Tibial nerve (tissue), 4 donors: ENCODE data around the gene BTBD9. TPM values are rescaled to one million over a fixed set of nuclear protein-coding genes. Genes with fewer than 3 reads are reported as not detected.
A peak's percentile ranks its signal among the peaks of the same experiment; 100 is the strongest.
"Not testable (repeated sequence)": the region's sequence is repeated elsewhere in the genome, so short reads cannot be mapped to it uniquely, and the experiment has no call there.

Experiments used
- DNase-seq, 2 donors: peaks; one replicate each; pipeline ENCODE4 v3.0.0-alpha.2; 2019; ENCODE audit warnings: low spot score in 2 of 2
- H3K27ac ChIP-seq, 4 donors: fragments of 200-600 bp; sonication (generic) in 3 of 4; one replicate each; pipeline ENCODE4 v1.5.1; 2017 to 2019; ENCODE audit warnings: mild to moderate bottlenecking in 1 of 4
- H3K27me3 ChIP-seq, 2 donors: fragments of 200-600 bp; sonication (generic) in 1 of 2; one replicate each; pipeline versions ENCODE4 v1.5.1 to v1.6.0; 2017 to 2019
- H3K36me3 ChIP-seq, 3 donors: fragments of 200-600 bp; sonication (generic); one replicate each; pipeline ENCODE4 v1.5.1; 2018 to 2019
- H3K4me1 ChIP-seq, 4 donors: fragments of 200-600 bp; sonication (generic) in 3 of 4; one replicate each; pipeline ENCODE4 v1.5.1; 2017 to 2019
- H3K4me3 ChIP-seq, 4 donors: fragments of 200-600 bp; sonication (generic) in 3 of 4; one replicate each; pipeline ENCODE4 v1.5.1; 2017 to 2019; ENCODE audit warnings: mild to moderate bottlenecking in 1 of 4, moderate library complexity in 1 of 4
- H3K9me3 ChIP-seq, 4 donors: fragments of 200-600 bp; sonication (generic) in 3 of 4; one replicate each; pipeline ENCODE4 v1.5.1; 2017 to 2019
- CTCF ChIP-seq, 5 experiments: fragments of 200-600 bp in 3 of 5; fragments of 450-650 bp in 2 of 5; sonication (generic) in 3 of 5; IDR thresholded peaks; one replicate each; pipeline ENCODE4 v1.5.1; 2016 to 2019; ENCODE audit warnings: antibody characterized with exemption in 5 of 5, mild to moderate bottlenecking in 3 of 5, moderate library complexity in 2 of 5
- EP300 ChIP-seq, 2 donors: sonication (generic); formaldehyde crosslinking; IDR thresholded peaks; one replicate each; pipeline ENCODE4 v1.6.1; 2017; ENCODE audit warnings: antibody characterized with exemption in 2 of 2, mild to moderate bottlenecking in 1 of 2
- POLR2A ChIP-seq, 2 donors: fragments of 450-650 bp; IDR thresholded peaks; one replicate each; pipeline ENCODE4 v1.6.1; 2017; ENCODE audit warnings: antibody characterized with exemption in 2 of 2, mild to moderate bottlenecking in 2 of 2, moderate library complexity in 2 of 2
- WGBS, 2 donors: methylation state at CpG; one replicate each; pipeline ENCODE4 v1.1.5; 2018; 5-methylcytosine and 5-hydroxymethylcytosine counted together
- total RNA-seq, 4 donors: library from RNA; depleted of rRNA; stranded (reverse); fragments of >200 nt; gene quantifications; one replicate each; pipeline ENCODE4 v1.1.0, GENCODE V29; 2016

The BTBD9 gene
- total RNA-seq, 4 donors from 2014 or later: 7.5 to 23.9 (median 10.7) TPM

GRCh38 chr6:38631186-38631783, 8.4 kb downstream of the BTBD9 start:
- Histone ChIP-seq H3K27ac (no peak overlapping the region), H3K9me3 (no peaks in the 10 kb centered on the region), H3K4me3 (no peak overlapping the region), H3K4me1 (peaks cover 0 to 10% (median 0%) of the 10 kb centered on the region in 4 donors), H3K36me3 (no peaks in the 10 kb centered on the region), H3K27me3 (no peaks in the 10 kb centered on the region)
- TF ChIP-seq POLR2A (IDR thresholded peaks at IDR 0.05) (no peak), CTCF (IDR thresholded peaks at IDR 0.05) (no peak), EP300 (IDR thresholded peaks at IDR 0.05) (no peak)
- 81 to 92% methylated on average over 3 of the region's 3 CpGs for WGBS, 2 donors
- no peak for DNase-seq

GRCh38 chr6:38625217-38625616, 14.5 kb downstream of the BTBD9 start:
- Histone ChIP-seq H3K9me3 (no peaks in the 10 kb centered on the region), H3K27me3 (no peaks in the 10 kb centered on the region), H3K4me1 (no peaks in the 10 kb centered on the region), H3K36me3 (no peaks in the 10 kb centered on the region), H3K27ac (no peak overlapping the region), H3K4me3 (no peak overlapping the region)
- 80 to 81% methylated on average over 1 of the region's 1 CpG for WGBS, 2 donors
- TF ChIP-seq POLR2A (IDR thresholded peaks at IDR 0.05) (no peak), EP300 (IDR thresholded peaks at IDR 0.05) (no peak), CTCF (IDR thresholded peaks at IDR 0.05) (no peak)
- no peak for DNase-seq

- 88 to 89% methylated on average over 1 of the region's 1 CpG for WGBS, 2 donors
- H3K27ac ChIP-seq: not testable (repeated sequence)
These were observed 20.4 kb downstream of the BTBD9 start for GRCh38 chr6:38619342-38619741.

GRCh38 chr6:38618301-38618700, 21.4 kb downstream of the BTBD9 start:
- not testable (repeated sequence) for H3K36me3 ChIP-seq, H3K9me3 ChIP-seq, H3K4me1 ChIP-seq, H3K27me3 ChIP-seq, H3K27ac ChIP-seq, DNase-seq, H3K4me3 ChIP-seq
- 78 to 86% methylated on average over 1 of the region's 1 CpG for WGBS, 2 donors

More at GRCh38 chr6:38619342-38619741, 20.4 kb downstream of the BTBD9 start:
- not testable (repeated sequence) for DNase-seq, H3K4me1 ChIP-seq, H3K27me3 ChIP-seq, H3K9me3 ChIP-seq, H3K4me3 ChIP-seq, H3K36me3 ChIP-seq

GRCh38 chr6:38617856-38618255, 21.9 kb downstream of the BTBD9 start:
- no peaks in the 10 kb centered on the region for H3K9me3 ChIP-seq
- no peak overlapping the region for H3K4me3 ChIP-seq
- no peak overlapping the region for H3K27ac ChIP-seq
- H3K27me3 ChIP-seq: no peaks in the 10 kb centered on the region
- no peaks in the 10 kb centered on the region for H3K36me3 ChIP-seq
- H3K4me1 ChIP-seq: peaks cover 0 to 3% (median 0%) of the 10 kb centered on the region in 4 donors
- TF ChIP-seq EP300 (IDR thresholded peaks at IDR 0.05) (no peak), CTCF (IDR thresholded peaks at IDR 0.05) (no peak), POLR2A (IDR thresholded peaks at IDR 0.05) (no peak)
- WGBS, 2 donors: 88 to 92% methylated on average over 8 of the region's 8 CpGs
- DNase-seq: no peak

- WGBS, 2 donors: 42 to 56% methylated on average over 1 of the region's 1 CpG
- DNase-seq: no peak
- Histone ChIP-seq H3K4me3 (no peak overlapping the region), H3K4me1 (peaks cover 0 to 22% (median 5%) of the 10 kb centered on the region in 4 donors), H3K36me3 (no peaks in the 10 kb centered on the region), H3K27me3 (no peaks in the 10 kb centered on the region), H3K27ac (peak overlapping the region in 1 of 4 donors; percentile 15), H3K9me3 (no peaks in the 10 kb centered on the region)
- no peak for TF ChIP-seq EP300 (IDR thresholded peaks at IDR 0.05)
- no peak for TF ChIP-seq POLR2A (IDR thresholded peaks at IDR 0.05)
- no peak for TF ChIP-seq CTCF (IDR thresholded peaks at IDR 0.05)
These were observed 27.4 kb downstream of the BTBD9 start for GRCh38 chr6:38612143-38612965.
